CD4-positive, CD25-positive, alpha-beta regulatory T cell (primary cell): ENCODE data around the gene MYH13. TPM values are rescaled to one million over a fixed set of nuclear protein-coding genes. Genes with fewer than 3 reads are reported as not detected.

Source experiments
- ATAC-seq, 2 donors: fragments of 150-1000 bp; cut with Tn5 transposase; one replicate each; pipeline ENCODE4 v1.10.0; 2021; ENCODE audit warnings: low read depth in 2 of 2, moderate number of reproducible peaks in 2 of 2, moderate library complexity in 1 of 2
- DNase-seq, 3 donors: peaks; one replicate each; pipeline versions ENCODE4 v3.0.0 to v3.0.0-alpha.2; 2012 to 2022; ENCODE audit warnings: mixed read lengths in 1 of 3
- H3K27ac ChIP-seq: one replicate; pipeline ENCODE4 v1.7.0; 2013; ENCODE audit warnings: mild to moderate bottlenecking, low read length; ENCODE audit not compliant: insufficient read depth, poor library complexity, severe bottlenecking
- H3K27me3 ChIP-seq: one replicate; pipeline ENCODE4 v1.7.0; 2013; ENCODE audit warnings: low read length; ENCODE audit not compliant: control insufficient read depth, insufficient read depth
- H3K36me3 ChIP-seq: one replicate; pipeline ENCODE4 v1.7.0; 2013; ENCODE audit warnings: mild to moderate bottlenecking, low read length, moderate library complexity; ENCODE audit not compliant: control insufficient read depth, insufficient read depth
- H3K4me1 ChIP-seq: 2 replicates; pipeline ENCODE4 v1.7.0; 2013; ENCODE audit warnings: mild to moderate bottlenecking, low read length; ENCODE audit not compliant: insufficient read depth, control insufficient read depth, poor library complexity, severe bottlenecking
- H3K4me3 ChIP-seq: one replicate; pipeline ENCODE4 v1.7.0; 2013; ENCODE audit warnings: low read depth, mild to moderate bottlenecking, low read length, moderate library complexity
- H3K9me3 ChIP-seq, 2 experiments: 1 replicate in 1 of 2; 2 replicates in 1 of 2; pipeline ENCODE4 v1.7.0; 2013; ENCODE audit warnings: low read length in 2 of 2, mild to moderate bottlenecking in 1 of 2, moderate library complexity in 1 of 2; ENCODE audit not compliant: control insufficient read depth in 2 of 2
- H3K27ac Mint-ChIP-seq, 3 donors: one replicate each; pipeline ENCODE4 v1.8.0; 2020 to 2022; ENCODE audit warnings: mild to moderate bottlenecking in 3 of 3, mixed read lengths in 3 of 3, moderate library complexity in 2 of 3
- H3K27me3 Mint-ChIP-seq: one replicate; pipeline ENCODE4 v1.8.0; 2022; ENCODE audit warnings: mild to moderate bottlenecking, mixed read lengths
- H3K36me3 Mint-ChIP-seq: one replicate; pipeline ENCODE4 v1.8.0; 2020; ENCODE audit warnings: mixed read lengths
- H3K4me1 Mint-ChIP-seq, 4 donors: one replicate each; pipeline ENCODE4 v1.8.0; 2020 to 2022; ENCODE audit warnings: mixed read lengths in 4 of 4, mild to moderate bottlenecking in 1 of 4
- H3K4me3 Mint-ChIP-seq, 4 donors: one replicate each; pipeline ENCODE4 v1.8.0; 2020 to 2022; ENCODE audit warnings: mild to moderate bottlenecking in 4 of 4, mixed read lengths in 4 of 4, moderate library complexity in 3 of 4
- H3K9me3 Mint-ChIP-seq, 7 donors: one replicate each; pipeline ENCODE4 v1.8.0; 2020 to 2022; ENCODE audit warnings: mixed read lengths in 7 of 7, mild to moderate bottlenecking in 3 of 7, moderate library complexity in 2 of 7
- polyA plus RNA-seq, 4 donors: library from polyadenylated mRNA; unstranded; fragments of 300-500 nt; fragmentation: Illumina TruSeq; gene quantifications; one replicate each; pipeline ENCODE4 v1.2.3, GENCODE V29; 2021
- total RNA-seq: library from RNA; stranded (reverse); gene quantifications from one replicate; pipeline ENCODE4 v1.2.3, GENCODE V29; 2022

Gene MYH13
- total and polyA plus RNA-seq, 5 donors from 2014 or later: not detected

DNA sequence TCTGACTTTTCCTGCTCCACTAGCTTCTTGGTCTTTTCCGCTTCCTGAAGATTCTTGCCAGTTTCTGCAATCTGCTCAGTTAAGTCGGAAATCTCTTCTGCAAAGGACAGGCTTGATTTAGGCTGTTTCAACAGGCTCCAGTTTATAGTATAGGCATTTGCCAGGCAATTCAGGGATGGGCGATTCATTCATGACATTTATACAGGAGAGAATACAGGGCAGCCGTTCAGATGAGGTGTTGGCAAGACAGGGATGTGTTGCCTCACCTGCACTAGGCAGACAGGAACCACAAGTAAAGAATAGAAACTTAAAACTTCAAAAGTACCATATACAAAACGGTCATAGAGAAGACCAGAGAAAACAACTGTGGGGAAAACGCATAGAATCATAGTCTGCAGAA, 61.7 kb downstream of the MYH13 start:
- H3K27me3 ChIP-seq: no peaks in the 10 kb centered on the region
- H3K9me3 ChIP-seq: no peaks in the 10 kb centered on the region
- H3K27ac ChIP-seq: no peak overlapping the region
- Mint-ChIP-seq H3K9me3 (peaks cover 0 to 6% (median 1%) of the 10 kb centered on the region in 7 donors), H3K36me3 (no peaks in the 10 kb centered on the region), H3K4me1 (no peaks in the 10 kb centered on the region), H3K27ac (no peak overlapping the region), H3K4me3 (no peak overlapping the region), H3K27me3 (no peaks in the 10 kb centered on the region)
- DNase-seq (no peak), ATAC-seq (no peak)
- no peaks in the 10 kb centered on the region for H3K36me3 ChIP-seq
- H3K4me3 ChIP-seq: no peak overlapping the region
- no peaks in the 10 kb centered on the region for H3K4me1 ChIP-seq

GRCh38 chr17:10309003-10309974, 63.5 kb downstream of the MYH13 start:
- no peak overlapping the region for H3K27ac Mint-ChIP-seq
- H3K4me3 Mint-ChIP-seq: no peak overlapping the region
- no peaks in the 10 kb centered on the region for H3K4me1 Mint-ChIP-seq
- DNase-seq (no peak), ATAC-seq (no peak)
- no peaks in the 10 kb centered on the region for H3K27me3 ChIP-seq
- no peaks in the 10 kb centered on the region for H3K27me3 Mint-ChIP-seq
- no peaks in the 10 kb centered on the region for H3K9me3 ChIP-seq
- H3K36me3 ChIP-seq: no peaks in the 10 kb centered on the region
- no peak overlapping the region for H3K27ac ChIP-seq
- peaks cover 0 to 6% (median 1%) of the 10 kb centered on the region in 7 donors for H3K9me3 Mint-ChIP-seq
- no peak overlapping the region for H3K4me3 ChIP-seq
- no peaks in the 10 kb centered on the region for H3K36me3 Mint-ChIP-seq
- H3K4me1 ChIP-seq: no peaks in the 10 kb centered on the region

GRCh38 chr17:10306585-10306984, 66.2 kb downstream of the MYH13 start:
- H3K27ac ChIP-seq: no peak overlapping the region
- ATAC-seq (no peak), DNase-seq (no peak)
- no peaks in the 10 kb centered on the region for H3K4me1 ChIP-seq
- H3K27me3 Mint-ChIP-seq: no peaks in the 10 kb centered on the region
- H3K9me3 Mint-ChIP-seq: peaks cover 0 to 6% (median 1%) of the 10 kb centered on the region in 7 donors
- H3K4me1 Mint-ChIP-seq: no peaks in the 10 kb centered on the region
- H3K27ac Mint-ChIP-seq: no peak overlapping the region
- no peak overlapping the region for H3K4me3 ChIP-seq
- H3K36me3 ChIP-seq: no peaks in the 10 kb centered on the region
- no peaks in the 10 kb centered on the region for H3K9me3 ChIP-seq
- no peaks in the 10 kb centered on the region for H3K27me3 ChIP-seq
- H3K4me3 Mint-ChIP-seq: no peak overlapping the region
- no peaks in the 10 kb centered on the region for H3K36me3 Mint-ChIP-seq

DNA sequence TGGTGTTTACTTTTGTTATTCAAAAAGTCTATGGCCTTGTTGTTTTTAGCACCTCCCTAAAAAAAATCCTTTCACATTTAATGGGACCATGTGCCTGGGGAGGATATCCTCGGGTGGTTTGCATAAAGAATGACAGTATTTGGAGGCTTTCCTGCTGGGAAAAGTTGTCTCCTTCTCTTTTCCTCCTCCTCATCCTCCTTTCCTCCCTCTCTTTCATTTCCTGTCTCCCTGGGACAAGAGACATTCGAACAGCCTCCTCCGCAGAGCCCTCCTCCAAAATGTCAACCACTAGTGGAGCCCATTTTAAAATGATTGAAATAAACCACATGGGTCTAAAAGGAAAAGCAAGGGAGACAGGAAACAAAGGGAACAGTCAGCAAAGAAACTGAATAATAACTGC, 67.4 kb downstream of the MYH13 start:
- no peak for DNase-seq
- ATAC-seq: no peak
- Histone ChIP-seq H3K9me3 (no peaks in the 10 kb centered on the region), H3K4me3 (no peak overlapping the region), H3K27me3 (no peaks in the 10 kb centered on the region), H3K27ac (no peak overlapping the region), H3K4me1 (no peaks in the 10 kb centered on the region), H3K36me3 (no peaks in the 10 kb centered on the region)
- Mint-ChIP-seq H3K27me3 (no peaks in the 10 kb centered on the region), H3K4me1 (no peaks in the 10 kb centered on the region), H3K36me3 (no peaks in the 10 kb centered on the region), H3K4me3 (no peak overlapping the region), H3K27ac (no peak overlapping the region), H3K9me3 (peaks cover 0 to 2% (median 0%) of the 10 kb centered on the region in 7 donors)

DNA sequence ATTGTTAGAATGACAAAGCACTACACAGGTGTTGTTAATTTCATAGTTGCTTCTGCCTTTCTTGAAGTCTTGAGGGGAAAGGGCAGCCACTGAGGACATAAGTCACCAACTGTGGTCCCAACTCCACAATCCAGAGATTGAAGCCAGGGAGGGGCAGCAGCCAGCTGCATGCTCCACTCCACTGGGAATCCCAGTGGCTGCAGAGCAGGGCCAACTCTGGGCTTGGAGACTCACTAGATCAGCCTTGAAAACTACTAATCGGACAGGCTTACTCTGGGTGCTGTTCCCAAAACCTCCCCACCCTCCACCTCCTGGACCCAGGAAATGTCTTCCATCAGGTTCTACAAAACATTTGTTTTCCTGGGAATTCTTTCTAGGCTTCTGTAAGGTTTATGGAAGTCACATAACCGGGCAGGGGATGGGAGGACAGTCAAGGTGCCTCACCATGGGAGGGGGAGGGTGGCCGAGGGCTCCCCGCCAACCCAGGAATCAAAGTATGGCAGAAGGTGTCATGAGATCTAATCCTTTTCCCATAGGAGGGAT, 68.0 kb downstream of the MYH13 start:
- DNase-seq (no peak), ATAC-seq (no peak)
- H3K9me3 ChIP-seq: no peaks in the 10 kb centered on the region
- peaks cover 0 to 2% (median 0%) of the 10 kb centered on the region in 7 donors for H3K9me3 Mint-ChIP-seq
- no peaks in the 10 kb centered on the region for H3K36me3 Mint-ChIP-seq
- H3K4me3 Mint-ChIP-seq: no peak overlapping the region
- no peak overlapping the region for H3K27ac ChIP-seq
- H3K36me3 ChIP-seq: no peaks in the 10 kb centered on the region
- H3K4me3 ChIP-seq: no peak overlapping the region
- H3K27me3 ChIP-seq: no peaks in the 10 kb centered on the region
- no peaks in the 10 kb centered on the region for H3K27me3 Mint-ChIP-seq
- H3K4me1 Mint-ChIP-seq: no peaks in the 10 kb centered on the region
- no peak overlapping the region for H3K27ac Mint-ChIP-seq
- no peaks in the 10 kb centered on the region for H3K4me1 ChIP-seq

DNA sequence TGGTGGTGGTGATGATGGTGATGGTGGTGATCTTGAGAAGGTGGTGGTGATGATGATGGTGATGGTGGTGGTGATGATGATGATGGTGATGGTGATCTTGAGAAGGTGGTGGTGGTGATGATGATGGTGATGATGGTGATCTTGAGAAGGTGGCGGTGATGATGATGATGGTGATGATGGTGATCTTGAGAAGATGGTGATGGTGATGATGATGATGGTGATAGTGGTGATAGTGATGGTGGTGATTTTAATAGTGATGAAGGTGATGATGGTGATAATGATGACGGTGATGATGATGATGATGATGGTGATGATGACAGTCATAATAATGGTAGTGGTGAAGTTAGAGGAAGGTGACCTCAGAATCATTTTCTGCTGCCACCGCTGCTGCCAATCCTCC, 75.1 kb downstream of the MYH13 start:
- H3K36me3 Mint-ChIP-seq: no peaks in the 10 kb centered on the region
- no peak overlapping the region for H3K27ac ChIP-seq
- H3K36me3 ChIP-seq: no peaks in the 10 kb centered on the region
- ATAC-seq (no peak), DNase-seq (no peak)
- H3K4me1 Mint-ChIP-seq: no peaks in the 10 kb centered on the region
- H3K27me3 ChIP-seq: no peaks in the 10 kb centered on the region
- peaks cover 0 to 5% (median 0%) of the 10 kb centered on the region in 7 donors for H3K9me3 Mint-ChIP-seq
- no peak overlapping the region for H3K4me3 ChIP-seq
- no peaks in the 10 kb centered on the region for H3K9me3 ChIP-seq
- no peak overlapping the region for H3K27ac Mint-ChIP-seq
- no peaks in the 10 kb centered on the region for H3K27me3 Mint-ChIP-seq
- H3K4me3 Mint-ChIP-seq: no peak overlapping the region
- no peaks in the 10 kb centered on the region for H3K4me1 ChIP-seq

- no peaks in the 10 kb centered on the region for H3K36me3 ChIP-seq
- no peaks in the 10 kb centered on the region for H3K36me3 Mint-ChIP-seq
- H3K27ac ChIP-seq: no peak overlapping the region
- ATAC-seq (no peak), DNase-seq (peak in 1 of 3 donors; percentile 38)
- H3K9me3 ChIP-seq: no peaks in the 10 kb centered on the region
- no peaks in the 10 kb centered on the region for H3K27me3 Mint-ChIP-seq
- H3K4me1 Mint-ChIP-seq: no peaks in the 10 kb centered on the region
- H3K4me3 Mint-ChIP-seq: no peak overlapping the region
- peaks cover 0 to 3% (median 0%) of the 10 kb centered on the region in 7 donors for H3K9me3 Mint-ChIP-seq
- no peaks in the 10 kb centered on the region for H3K27me3 ChIP-seq
- no peak overlapping the region for H3K27ac Mint-ChIP-seq
- no peaks in the 10 kb centered on the region for H3K4me1 ChIP-seq
- no peak overlapping the region for H3K4me3 ChIP-seq
Measured at GRCh38 chr17:10295728-10296343, 77.0 kb downstream of the MYH13 start.
